ENCODE measurements around the gene CHPT1.

CHPT1 gene

GRCh38 chr12:101696251-101697196 is 916 bp upstream of the CHPT1 start:
- peak; percentile 95 to 98 for DNase-seq

GRCh38 chr12:101697930-101698799 is 725 bp downstream of the CHPT1 start:
- peak; percentile 76 to 85 for DNase-seq
- TF ChIP-seq POLR2A (IDR thresholded peaks at IDR 0.05; ENCODE audit: low read length) (peak; percentile 71), GATA1 (IDR thresholded peaks at IDR 0.05; ENCODE audit: low read depth, low read length) (no peak)

More at GRCh38 chr12:101696251-101697196, 916 bp upstream of the CHPT1 start:
- TF ChIP-seq GATA1 (IDR thresholded peaks at IDR 0.05; ENCODE audit: low read depth, low read length) (peak; percentile 66), POLR2A (IDR thresholded peaks at IDR 0.05; ENCODE audit: low read length) (peak; percentile 88)

GRCh38 chr12:101698800-101699347 is 1.4 kb downstream of the CHPT1 start:
- TF ChIP-seq POLR2A (IDR thresholded peaks at IDR 0.05; ENCODE audit: low read length) (no peak), GATA1 (IDR thresholded peaks at IDR 0.05; ENCODE audit: low read depth, low read length) (no peak)
- peak; percentile 63 to 78 for DNase-seq

- no peak for TF ChIP-seq POLR2A (IDR thresholded peaks at IDR 0.05; ENCODE audit: low read length)
- TF ChIP-seq GATA1 (IDR thresholded peaks at IDR 0.05; ENCODE audit: low read depth, low read length): no peak
- DNase-seq: peak; percentile 25 to 38
Measured at GRCh38 chr12:101700299-101700820, 2.9 kb downstream of the CHPT1 start.

GRCh38 chr12:101703487-101703886 is 6.0 kb downstream of the CHPT1 start:
- TF ChIP-seq POLR2A (IDR thresholded peaks at IDR 0.05; ENCODE audit: low read length) (no peak), GATA1 (IDR thresholded peaks at IDR 0.05; ENCODE audit: low read depth, low read length) (no peak)
- no peak for DNase-seq

GRCh38 chr12:101706403-101706802 is 9.0 kb downstream of the CHPT1 start:
- TF ChIP-seq POLR2A (IDR thresholded peaks at IDR 0.05; ENCODE audit: low read length): no peak
- no peak for TF ChIP-seq GATA1 (IDR thresholded peaks at IDR 0.05; ENCODE audit: low read depth, low read length)
- no peak for DNase-seq

- TF ChIP-seq GATA1 (IDR thresholded peaks at IDR 0.05; ENCODE audit: low read depth, low read length) (no peak), POLR2A (IDR thresholded peaks at IDR 0.05; ENCODE audit: low read length) (no peak)
- DNase-seq: peak; percentile 54 to 71
Measured at GRCh38 chr12:101707131-101707782, 9.8 kb downstream of the CHPT1 start.

GRCh38 chr12:101710288-101710687 is 12.8 kb downstream of the CHPT1 start:
- TF ChIP-seq GATA1 (IDR thresholded peaks at IDR 0.05; ENCODE audit: low read depth, low read length) (no peak), POLR2A (IDR thresholded peaks at IDR 0.05; ENCODE audit: low read length) (no peak)
- no peak for DNase-seq

- DNase-seq: no peak
- TF ChIP-seq POLR2A (IDR thresholded peaks at IDR 0.05; ENCODE audit: low read length): no peak
- no peak for TF ChIP-seq GATA1 (IDR thresholded peaks at IDR 0.05; ENCODE audit: low read depth, low read length)
Measured at GRCh38 chr12:101713059-101713682, 15.7 kb downstream of the CHPT1 start.

- TF ChIP-seq POLR2A (IDR thresholded peaks at IDR 0.05; ENCODE audit: low read length) (no peak), GATA1 (IDR thresholded peaks at IDR 0.05; ENCODE audit: low read depth, low read length) (no peak)
- DNase-seq: no peak
Measured at GRCh38 chr12:101713930-101714329, 16.5 kb downstream of the CHPT1 start.

- DNase-seq: peak in 1 of 2 experiments; percentile 12
- TF ChIP-seq POLR2A (IDR thresholded peaks at IDR 0.05; ENCODE audit: low read length): no peak
- TF ChIP-seq GATA1 (IDR thresholded peaks at IDR 0.05; ENCODE audit: low read depth, low read length): no peak
Measured at GRCh38 chr12:101714877-101715444, 17.5 kb downstream of the CHPT1 start.

- no peak for DNase-seq
Measured at GRCh38 chr12:101719566-101719965, 22.1 kb downstream of the CHPT1 start.

More at GRCh38 chr12:101719566-101719965, 22.1 kb downstream of the CHPT1 start:
- TF ChIP-seq POLR2A (IDR thresholded peaks at IDR 0.05; ENCODE audit: low read length) (no peak), GATA1 (IDR thresholded peaks at IDR 0.05; ENCODE audit: low read depth, low read length) (no peak)

All from erythroblast (primary cell).